NCI-H2227 (cell line): ENCODE measurements around the gene PCDH10.

Experiments used
- DNase-seq: peaks from one replicate; lab custom pipeline; 2025; ENCODE audit not compliant: unreplicated experiment; lab: John Stamatoyannopoulos, UW

PCDH10 gene

GRCh38 chr4:133148690-133149363 lies at the start of gene PCDH10:
Gene PCDH10, plus strand, starts transcription at chr4:133149294. Its CDS starts 847 bp downstream, at chr4:133150141.
- DNase-seq = peak; percentile 77

- no peak for DNase-seq
Observed at GRCh38 chr4:133102043-133102442, 47.1 kb upstream of the PCDH10 start.

GRCh38 chr4:133102612-133103409 lies 46.3 kb upstream of the PCDH10 start:
- no peak for DNase-seq

GRCh38 chr4:133112641-133113040 lies 36.5 kb upstream of the PCDH10 start:
- DNase-seq = no peak

GRCh38 chr4:133124746-133125145 lies 24.3 kb upstream of the PCDH10 start:
- no peak for DNase-seq

GRCh38 chr4:133127500-133127899 lies 21.6 kb upstream of the PCDH10 start:
- no peak for DNase-seq

- no peak for DNase-seq
Observed at GRCh38 chr4:133129237-133129636, 19.9 kb upstream of the PCDH10 start.

- no peak for DNase-seq
Observed at GRCh38 chr4:133130171-133130570, 18.9 kb upstream of the PCDH10 start.

- DNase-seq = no peak
Observed at GRCh38 chr4:133131829-133132460, 17.1 kb upstream of the PCDH10 start.

- DNase-seq = no peak
Observed at GRCh38 chr4:133136833-133137232, 12.3 kb upstream of the PCDH10 start.

- DNase-seq = no peak
Observed at GRCh38 chr4:133137571-133137970, 11.5 kb upstream of the PCDH10 start.

- DNase-seq = no peak
Observed at GRCh38 chr4:133143775-133144430, 5.2 kb upstream of the PCDH10 start.

- DNase-seq = no peak
Observed at GRCh38 chr4:133145241-133145640, 3.9 kb upstream of the PCDH10 start.

- no peak for DNase-seq
Observed at GRCh38 chr4:133145758-133146573, 3.1 kb upstream of the PCDH10 start.

- DNase-seq = peak; percentile 2
Observed at GRCh38 chr4:133146574-133147241, 2.4 kb upstream of the PCDH10 start.

- DNase-seq = no peak
Observed at GRCh38 chr4:133147286-133147821, 1.7 kb upstream of the PCDH10 start.

GRCh38 chr4:133147921-133148689 lies 989 bp upstream of the PCDH10 start:
- DNase-seq = peak; percentile 3

GRCh38 chr4:133149364-133149695 lies 236 bp downstream of the PCDH10 start:
- no peak for DNase-seq

- no peak for DNase-seq
Observed at GRCh38 chr4:133149932-133150471, 908 bp downstream of the PCDH10 start.
